ENCODE data around the gene ACTN4.

ACTN4 gene

DNA sequence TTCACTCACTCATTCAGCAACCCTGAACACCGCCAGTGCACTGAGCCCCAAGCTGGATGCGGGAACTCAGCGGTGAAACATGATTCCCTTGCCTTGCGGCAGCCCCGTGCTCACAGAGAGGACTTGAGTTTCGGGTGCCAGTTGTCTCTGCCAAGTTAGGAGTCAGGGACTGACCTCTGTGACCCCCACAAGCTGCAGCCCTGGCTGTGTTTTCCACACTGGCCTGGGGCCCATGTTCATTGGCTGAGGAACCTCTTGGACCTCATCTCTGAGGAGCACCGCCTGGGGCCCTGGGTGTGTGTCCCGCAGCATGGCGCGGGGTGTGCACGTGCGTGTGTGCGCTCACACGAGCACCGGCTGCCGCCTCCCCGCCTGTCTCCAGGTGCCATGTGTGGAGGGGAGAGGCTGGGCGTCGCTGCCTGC is 65.8 kb downstream of the ACTN4 start:
- no peaks in the 10 kb centered on the region for H3K9me3 ChIP-seq
- H3K4me3 ChIP-seq (ENCODE audit: low read depth, low read length), result no peak overlapping the region
- no peaks in the 10 kb centered on the region for H3K4me1 ChIP-seq
- H3K36me3 ChIP-seq, result peaks cover 30% of the 10 kb centered on the region
- TF ChIP-seq, protein P1, sequence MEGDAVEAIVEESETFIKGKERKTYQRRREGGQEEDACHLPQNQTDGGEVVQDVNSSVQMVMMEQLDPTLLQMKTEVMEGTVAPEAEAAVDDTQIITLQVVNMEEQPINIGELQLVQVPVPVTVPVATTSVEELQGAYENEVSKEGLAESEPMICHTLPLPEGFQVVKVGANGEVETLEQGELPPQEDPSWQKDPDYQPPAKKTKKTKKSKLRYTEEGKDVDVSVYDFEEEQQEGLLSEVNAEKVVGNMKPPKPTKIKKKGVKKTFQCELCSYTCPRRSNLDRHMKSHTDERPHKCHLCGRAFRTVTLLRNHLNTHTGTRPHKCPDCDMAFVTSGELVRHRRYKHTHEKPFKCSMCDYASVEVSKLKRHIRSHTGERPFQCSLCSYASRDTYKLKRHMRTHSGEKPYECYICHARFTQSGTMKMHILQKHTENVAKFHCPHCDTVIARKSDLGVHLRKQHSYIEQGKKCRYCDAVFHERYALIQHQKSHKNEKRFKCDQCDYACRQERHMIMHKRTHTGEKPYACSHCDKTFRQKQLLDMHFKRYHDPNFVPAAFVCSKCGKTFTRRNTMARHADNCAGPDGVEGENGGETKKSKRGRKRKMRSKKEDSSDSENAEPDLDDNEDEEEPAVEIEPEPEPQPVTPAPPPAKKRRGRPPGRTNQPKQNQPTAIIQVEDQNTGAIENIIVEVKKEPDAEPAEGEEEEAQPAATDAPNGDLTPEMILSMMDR (IDR thresholded peaks at IDR 0.05; ENCODE audit: low read depth, low read length), result no peak
- H3K27me3 ChIP-seq, result no peaks in the 10 kb centered on the region
- no peak for DNase-seq

DNA sequence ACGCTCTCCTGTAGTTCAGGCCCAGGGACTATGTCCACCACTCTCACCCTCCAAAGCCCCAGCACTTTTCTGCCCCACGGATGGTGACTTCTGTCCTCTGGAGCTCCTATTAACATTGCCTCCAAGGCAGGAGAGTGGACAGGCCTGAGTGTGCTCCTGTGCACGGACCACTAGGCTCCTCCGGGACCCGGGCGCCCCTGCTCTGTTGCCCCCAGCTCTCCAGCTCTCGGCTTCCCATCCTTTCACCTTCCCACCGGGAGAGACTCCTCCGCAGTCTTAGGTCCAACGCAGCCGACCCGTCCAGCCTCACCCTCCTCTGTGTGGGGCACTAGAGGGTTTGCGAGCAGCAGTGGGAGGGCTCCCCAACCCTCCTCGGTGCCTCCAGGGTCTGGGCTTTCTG is 66.4 kb downstream of the ACTN4 start:
- peaks cover 34% of the 10 kb centered on the region for H3K36me3 ChIP-seq
- no peak for DNase-seq
- H3K27me3 ChIP-seq, result no peaks in the 10 kb centered on the region
- no peaks in the 10 kb centered on the region for H3K4me1 ChIP-seq
- no peak overlapping the region for H3K4me3 ChIP-seq (ENCODE audit: low read depth, low read length)
- TF ChIP-seq, protein P1 (IDR thresholded peaks at IDR 0.05; ENCODE audit: low read depth, low read length), result no peak
- no peaks in the 10 kb centered on the region for H3K9me3 ChIP-seq

DNA sequence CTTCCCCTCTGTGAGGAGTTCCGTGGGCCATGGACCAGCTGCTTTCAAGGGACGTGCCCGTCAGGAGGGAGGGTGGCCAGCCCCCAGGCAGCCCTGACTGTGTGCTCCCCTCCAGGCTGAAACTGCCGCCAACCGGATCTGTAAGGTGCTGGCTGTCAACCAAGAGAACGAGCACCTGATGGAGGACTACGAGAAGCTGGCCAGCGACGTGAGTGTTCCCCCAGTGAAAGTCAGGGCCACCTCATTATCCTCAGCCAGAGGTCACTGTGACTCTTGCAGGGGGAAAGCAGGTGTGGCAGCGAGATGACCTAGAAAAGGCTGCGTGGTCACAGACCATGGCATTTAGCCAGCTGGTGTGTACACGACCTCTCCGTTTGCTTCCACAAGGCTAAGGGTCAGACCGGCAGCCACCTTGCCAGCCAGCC is 66.9 kb downstream of the ACTN4 start:
- no peak overlapping the region for H3K4me3 ChIP-seq (ENCODE audit: low read depth, low read length)
- no peaks in the 10 kb centered on the region for H3K9me3 ChIP-seq
- H3K4me1 ChIP-seq, result no peaks in the 10 kb centered on the region
- TF ChIP-seq, protein P1 (IDR thresholded peaks at IDR 0.05; ENCODE audit: low read depth, low read length), result no peak
- DNase-seq, result no peak
- peaks cover 36% of the 10 kb centered on the region for H3K36me3 ChIP-seq
- no peaks in the 10 kb centered on the region for H3K27me3 ChIP-seq

DNA sequence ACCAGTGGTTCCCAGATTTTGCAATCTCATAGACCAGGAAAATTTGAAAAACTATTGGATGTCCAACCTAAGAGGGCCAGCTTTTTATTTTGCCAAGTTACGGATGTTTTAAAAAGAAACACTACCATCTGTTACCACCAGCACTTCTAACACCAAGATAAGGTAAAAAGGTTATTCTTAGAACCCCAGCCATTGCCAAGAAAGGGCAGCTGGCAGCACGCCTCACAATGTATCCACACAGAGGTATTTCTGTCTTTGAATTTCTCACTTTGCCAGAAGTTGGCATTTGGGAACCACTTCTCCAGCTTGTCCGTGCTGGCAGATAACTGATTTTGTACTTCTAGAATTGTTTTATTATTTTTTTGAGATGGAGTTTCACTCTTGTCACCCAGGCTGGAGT is 68.1 kb downstream of the ACTN4 start:
- H3K27me3 ChIP-seq, result no peaks in the 10 kb centered on the region
- H3K9me3 ChIP-seq, result no peaks in the 10 kb centered on the region
- H3K4me3 ChIP-seq (ENCODE audit: low read depth, low read length), result no peak overlapping the region
- peaks cover 37% of the 10 kb centered on the region for H3K36me3 ChIP-seq
- DNase-seq, result no peak
- no peaks in the 10 kb centered on the region for H3K4me1 ChIP-seq
- TF ChIP-seq, protein P1 (IDR thresholded peaks at IDR 0.05; ENCODE audit: low read depth, low read length), result no peak

DNA sequence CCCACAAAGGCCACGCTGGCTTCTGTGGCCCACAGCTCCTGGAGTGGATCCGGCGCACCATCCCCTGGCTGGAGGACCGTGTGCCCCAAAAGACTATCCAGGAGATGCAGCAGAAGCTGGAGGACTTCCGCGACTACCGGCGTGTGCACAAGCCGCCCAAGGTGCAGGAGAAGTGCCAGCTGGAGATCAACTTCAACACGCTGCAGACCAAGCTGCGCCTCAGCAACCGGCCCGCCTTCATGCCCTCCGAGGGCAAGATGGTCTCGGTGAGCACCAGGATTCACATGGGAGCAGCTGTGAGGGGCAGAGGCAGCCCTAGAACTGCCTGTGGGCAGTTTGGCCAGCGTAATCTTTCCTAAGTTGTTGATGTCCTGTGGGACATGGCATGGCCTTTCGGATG is 69.6 kb downstream of the ACTN4 start:
- Histone ChIP-seq H3K4me1 (no peaks in the 10 kb centered on the region), H3K27me3 (no peaks in the 10 kb centered on the region), H3K4me3 (ENCODE audit: low read depth, low read length) (no peak overlapping the region), H3K9me3 (no peaks in the 10 kb centered on the region), H3K36me3 (peaks cover 43% of the 10 kb centered on the region)
- TF ChIP-seq, protein P1 (IDR thresholded peaks at IDR 0.05; ENCODE audit: low read depth, low read length), result no peak
- no peak for DNase-seq

DNA sequence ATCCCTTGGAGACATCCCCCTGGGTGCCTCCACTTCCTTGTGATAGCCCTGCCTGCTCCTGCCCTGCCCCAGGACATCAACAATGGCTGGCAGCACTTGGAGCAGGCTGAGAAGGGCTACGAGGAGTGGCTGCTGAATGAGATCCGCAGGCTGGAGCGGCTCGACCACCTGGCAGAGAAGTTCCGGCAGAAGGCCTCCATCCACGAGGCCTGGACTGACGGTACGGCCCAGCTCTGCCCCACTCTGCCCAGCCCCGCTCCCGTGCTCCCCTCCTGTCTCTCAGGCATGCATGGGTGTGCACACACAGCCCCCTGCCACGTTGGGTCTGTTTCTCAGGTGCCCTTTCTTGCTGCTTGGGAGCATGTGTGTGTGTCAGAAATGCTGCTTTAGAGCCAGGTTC is 70.4 kb downstream of the ACTN4 start:
- H3K36me3 ChIP-seq, result peaks cover 51% of the 10 kb centered on the region
- H3K4me1 ChIP-seq, result no peaks in the 10 kb centered on the region
- DNase-seq, result no peak
- TF ChIP-seq, protein P1 (IDR thresholded peaks at IDR 0.05; ENCODE audit: low read depth, low read length), result no peak
- H3K27me3 ChIP-seq, result no peaks in the 10 kb centered on the region
- H3K4me3 ChIP-seq (ENCODE audit: low read depth, low read length), result no peak overlapping the region
- no peaks in the 10 kb centered on the region for H3K9me3 ChIP-seq

Data from BE2C (cell line).